GM12878 (cell line): ENCODE measurements around the gene ABHD3. TPM values are rescaled to one million over a fixed set of nuclear protein-coding genes. Genes with fewer than 3 reads are reported as not detected.

Source experiments
- EED ChIP-seq: sonication (generic); IDR thresholded peaks from 2 replicates; pipeline ENCODE4 v1.6.1; 2016; ENCODE audit warnings: antibody characterized with exemption, low read depth
- GABPA ChIP-seq: IDR thresholded peaks from 2 replicates; pipeline ENCODE4 v1.6.1; 2014; ENCODE audit warnings: antibody characterized with exemption, low read depth, mild to moderate bottlenecking, inconsistent platforms
- HDAC2 ChIP-seq: fragments of 200-600 bp; sonication (generic); IDR thresholded peaks from 2 replicates; pipeline ENCODE4 v1.6.1; 2017
- MEF2B ChIP-seq: fragments of 450-650 bp; IDR thresholded peaks from 2 replicates; pipeline ENCODE4 v1.6.1; 2018; ENCODE audit warnings: mild to moderate bottlenecking, moderate library complexity; ENCODE audit not compliant: partially characterized antibody, poor library complexity, severe bottlenecking
- MTA2 ChIP-seq: fragments of 450-650 bp; IDR thresholded peaks from 2 replicates; pipeline ENCODE4 v1.6.1; 2016; ENCODE audit warnings: low read depth, mild to moderate bottlenecking, moderate library complexity
- MYC ChIP-seq: IDR thresholded peaks from 2 replicates; pipeline ENCODE4 v1.6.1; 2011; ENCODE audit warnings: mild to moderate bottlenecking, low read length, moderate library complexity, inconsistent platforms; ENCODE audit not compliant: insufficient read depth, insufficient replicate concordance, insufficient read length, severe bottlenecking
- PML ChIP-seq: IDR thresholded peaks from 2 replicates; pipeline ENCODE4 v1.6.1; 2012; ENCODE audit warnings: low read length, inconsistent platforms
- POLR2A ChIP-seq: IDR thresholded peaks from 2 replicates; pipeline ENCODE4 v1.6.1; 2011; ENCODE audit warnings: low read depth, mild to moderate bottlenecking, low read length
- POLR2AphosphoS5 ChIP-seq: IDR thresholded peaks from 2 replicates; pipeline ENCODE4 v1.6.1; 2011; ENCODE audit warnings: mild to moderate bottlenecking, low read length, inconsistent platforms
- RAD21 ChIP-seq: IDR thresholded peaks from 2 replicates; pipeline ENCODE4 v1.6.1; 2011; ENCODE audit warnings: mild to moderate bottlenecking, low read depth, low read length, moderate library complexity; ENCODE audit not compliant: insufficient read depth
- RBBP5 ChIP-seq: fragments of 200-600 bp; sonication (generic); conservative IDR thresholded peaks from 2 replicates; pipeline ENCODE4 v1.6.1; 2016
- RCOR1 ChIP-seq: conservative IDR thresholded peaks from 2 replicates; pipeline ENCODE4 v1.6.1; 2012; ENCODE audit warnings: low read depth, low read length, improper control_type of control experiment
- SRF ChIP-seq, 2 experiments: IDR thresholded peaks; 2 replicates each; pipeline ENCODE4 v1.6.1; 2011; ENCODE audit warnings: low read depth in 2 of 2, low read length in 2 of 2, mild to moderate bottlenecking in 1 of 2, moderate library complexity in 1 of 2
- STAT1 ChIP-seq: fragments of 450-650 bp; conservative IDR thresholded peaks from 2 replicates; pipeline ENCODE4 v1.6.1; 2014; ENCODE audit warnings: antibody characterized with exemption, mild to moderate bottlenecking
- STAT3 ChIP-seq: IDR thresholded peaks from 2 replicates; pipeline ENCODE4 v1.6.1; 2011; ENCODE audit warnings: low read depth, low read length, improper control_type of control experiment
- TARDBP ChIP-seq: IDR thresholded peaks from 2 replicates; pipeline ENCODE4 v1.6.1; 2016; ENCODE audit warnings: borderline replicate concordance
- ZNF207 ChIP-seq: fragments of 450-650 bp; IDR thresholded peaks from 2 replicates; pipeline ENCODE4 v1.6.1; 2014; ENCODE audit warnings: antibody characterized with exemption, mild to moderate bottlenecking, borderline replicate concordance
- ZSCAN29 ChIP-seq: fragments of 450-650 bp; IDR thresholded peaks from 2 replicates; pipeline ENCODE4 v1.6.1; 2017; ENCODE audit warnings: mild to moderate bottlenecking, moderate library complexity
- polyA plus RNA-seq, 11 experiments: library from polyadenylated mRNA; depleted of rRNA in 4 of 11; unstranded in 6 of 11; stranded (reverse) in 5 of 11; fragments of >200 nt; fragmentation: Nextera tagmentation in 4 of 11; fragmentation: Illumina TruSeq in 1 of 11; extraction: Ambion mirVana in 4 of 11; extraction: Trizol in 1 of 11; gene quantifications; 1 replicate in 1 of 11; 2 replicates in 10 of 11; pipeline versions ENCODE4 v1.2.1 to v1.2.3, GENCODE V29; 2011 to 2016; ENCODE audit warnings: inconsistent platforms in 2 of 11, missing spikeins in 2 of 11, low read depth in 1 of 11
- total RNA-seq, 4 experiments: library from RNA; depleted of rRNA in 3 of 4; stranded (reverse); fragments of >200 nt in 3 of 4; fragmentation: Illumina TruSeq in 1 of 4; extraction: Trizol in 1 of 4; gene quantifications; 2 replicates each; pipeline versions ENCODE4 v1.2.1 to v1.2.3, GENCODE V29; 2013 to 2021
- TF ChIP-seq, protein P1 (sequence below): fragments of 450-650 bp; IDR thresholded peaks from 2 replicates; pipeline ENCODE4 v1.6.1; 2018; ENCODE audit warnings: mild to moderate bottlenecking, low read depth, moderate library complexity; ENCODE audit not compliant: partially characterized antibody
- TF ChIP-seq, protein P2 (sequence below): fragments of 450-650 bp; IDR thresholded peaks from 2 replicates; pipeline ENCODE4 v1.6.1; 2017; ENCODE audit warnings: low read depth, mild to moderate bottlenecking, moderate library complexity
- TF ChIP-seq, protein P3 (sequence below): IDR thresholded peaks from 2 replicates; pipeline ENCODE4 v1.6.1; 2012; ENCODE audit warnings: low read depth, low read length, improper control_type of control experiment
- TF ChIP-seq, protein P4 (sequence below): fragments of 450-650 bp; formaldehyde crosslinking; IDR thresholded peaks from 2 replicates; pipeline ENCODE4 v1.4.0; 2022; ENCODE audit warnings: mild to moderate bottlenecking, moderate library complexity

The ABHD3 gene
- total and polyA plus RNA-seq, 10 of the 15 experiments (the other 5 are each of a cell fraction or from before 2014, with no cell fraction given) = 4.9 to 49.8 (median 18.3) TPM

DNA sequence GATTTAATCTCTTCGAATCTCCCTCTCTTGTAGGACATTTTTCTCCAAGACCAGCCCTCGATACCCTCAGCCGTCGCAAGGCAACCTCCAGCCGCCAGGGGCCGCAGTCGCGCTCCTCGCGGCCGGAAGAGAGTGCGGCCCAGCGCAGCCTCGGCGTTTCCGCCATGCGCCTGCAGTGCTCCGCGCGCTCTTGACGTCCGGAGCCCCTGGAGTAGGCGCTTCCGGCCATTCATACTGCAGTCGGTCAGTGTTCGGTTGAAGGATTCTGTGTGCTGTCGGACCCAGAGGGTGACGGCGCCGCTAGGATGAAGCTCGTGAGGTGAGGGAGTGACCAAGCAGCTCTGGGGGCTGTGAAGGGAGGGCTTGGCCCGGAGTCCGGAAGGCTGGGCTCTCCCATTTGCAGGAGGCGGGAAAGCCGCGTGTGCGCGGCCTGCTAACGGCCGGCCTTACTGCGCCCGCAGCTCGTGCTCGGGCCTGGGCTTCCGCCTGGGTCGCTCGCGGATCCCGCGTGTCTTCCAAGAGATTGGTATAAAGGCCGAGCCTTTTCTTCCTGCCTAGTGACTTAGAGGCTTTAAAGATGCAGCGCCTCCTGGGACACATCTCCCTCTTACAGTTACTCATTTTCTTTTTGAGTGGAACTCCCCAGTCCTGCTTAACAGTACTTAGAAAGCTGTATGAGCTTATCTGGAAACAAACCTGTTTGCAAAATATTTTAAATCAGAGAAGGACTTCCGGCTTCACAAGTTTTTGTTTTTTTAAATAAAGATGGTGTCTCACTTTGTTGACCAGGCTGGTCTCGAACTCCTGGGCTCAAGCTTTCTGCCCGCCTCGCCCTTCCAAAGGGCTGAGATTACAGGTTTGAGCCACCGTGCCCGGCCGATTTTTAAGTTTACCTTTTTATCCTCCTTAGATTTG is 92.2 kb downstream of the ABHD3 start, which contains the start of gene SNRPD1 (continued):
- TF ChIP-seq, protein P1, sequence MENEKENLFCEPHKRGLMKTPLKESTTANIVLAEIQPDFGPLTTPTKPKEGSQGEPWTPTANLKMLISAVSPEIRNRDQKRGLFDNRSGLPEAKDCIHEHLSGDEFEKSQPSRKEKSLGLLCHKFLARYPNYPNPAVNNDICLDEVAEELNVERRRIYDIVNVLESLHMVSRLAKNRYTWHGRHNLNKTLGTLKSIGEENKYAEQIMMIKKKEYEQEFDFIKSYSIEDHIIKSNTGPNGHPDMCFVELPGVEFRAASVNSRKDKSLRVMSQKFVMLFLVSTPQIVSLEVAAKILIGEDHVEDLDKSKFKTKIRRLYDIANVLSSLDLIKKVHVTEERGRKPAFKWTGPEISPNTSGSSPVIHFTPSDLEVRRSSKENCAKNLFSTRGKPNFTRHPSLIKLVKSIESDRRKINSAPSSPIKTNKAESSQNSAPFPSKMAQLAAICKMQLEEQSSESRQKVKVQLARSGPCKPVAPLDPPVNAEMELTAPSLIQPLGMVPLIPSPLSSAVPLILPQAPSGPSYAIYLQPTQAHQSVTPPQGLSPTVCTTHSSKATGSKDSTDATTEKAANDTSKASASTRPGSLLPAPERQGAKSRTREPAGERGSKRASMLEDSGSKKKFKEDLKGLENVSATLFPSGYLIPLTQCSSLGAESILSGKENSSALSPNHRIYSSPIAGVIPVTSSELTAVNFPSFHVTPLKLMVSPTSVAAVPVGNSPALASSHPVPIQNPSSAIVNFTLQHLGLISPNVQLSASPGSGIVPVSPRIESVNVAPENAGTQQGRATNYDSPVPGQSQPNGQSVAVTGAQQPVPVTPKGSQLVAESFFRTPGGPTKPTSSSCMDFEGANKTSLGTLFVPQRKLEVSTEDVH = peak; percentile 77
- TF ChIP-seq TARDBP = peak; percentile 78; the same call in 1 of the 2 replicates
- TF ChIP-seq RCOR1 = 0 out of 2 replicates have a peak, but pooled peaks have one; percentile 43
- TF ChIP-seq, protein P2, sequence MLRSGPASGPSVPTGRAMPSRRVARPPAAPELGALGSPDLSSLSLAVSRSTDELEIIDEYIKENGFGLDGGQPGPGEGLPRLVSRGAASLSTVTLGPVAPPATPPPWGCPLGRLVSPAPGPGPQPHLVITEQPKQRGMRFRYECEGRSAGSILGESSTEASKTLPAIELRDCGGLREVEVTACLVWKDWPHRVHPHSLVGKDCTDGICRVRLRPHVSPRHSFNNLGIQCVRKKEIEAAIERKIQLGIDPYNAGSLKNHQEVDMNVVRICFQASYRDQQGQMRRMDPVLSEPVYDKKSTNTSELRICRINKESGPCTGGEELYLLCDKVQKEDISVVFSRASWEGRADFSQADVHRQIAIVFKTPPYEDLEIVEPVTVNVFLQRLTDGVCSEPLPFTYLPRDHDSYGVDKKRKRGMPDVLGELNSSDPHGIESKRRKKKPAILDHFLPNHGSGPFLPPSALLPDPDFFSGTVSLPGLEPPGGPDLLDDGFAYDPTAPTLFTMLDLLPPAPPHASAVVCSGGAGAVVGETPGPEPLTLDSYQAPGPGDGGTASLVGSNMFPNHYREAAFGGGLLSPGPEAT = peak; percentile 81
- TF ChIP-seq MTA2 = no peak
- TF ChIP-seq STAT1 = peak; percentile 75; the same call in 1 of the 2 replicates
- TF ChIP-seq RAD21 = peak; percentile 43
- TF ChIP-seq MEF2B = no peak
- no peak for TF ChIP-seq RBBP5
- peak; percentile 90 for TF ChIP-seq ZNF207
- peak; percentile 96 for TF ChIP-seq MYC
- TF ChIP-seq, protein P3, sequence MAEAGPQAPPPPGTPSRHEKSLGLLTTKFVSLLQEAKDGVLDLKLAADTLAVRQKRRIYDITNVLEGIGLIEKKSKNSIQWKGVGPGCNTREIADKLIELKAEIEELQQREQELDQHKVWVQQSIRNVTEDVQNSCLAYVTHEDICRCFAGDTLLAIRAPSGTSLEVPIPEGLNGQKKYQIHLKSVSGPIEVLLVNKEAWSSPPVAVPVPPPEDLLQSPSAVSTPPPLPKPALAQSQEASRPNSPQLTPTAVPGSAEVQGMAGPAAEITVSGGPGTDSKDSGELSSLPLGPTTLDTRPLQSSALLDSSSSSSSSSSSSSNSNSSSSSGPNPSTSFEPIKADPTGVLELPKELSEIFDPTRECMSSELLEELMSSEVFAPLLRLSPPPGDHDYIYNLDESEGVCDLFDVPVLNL = peak; percentile 50
- peak; percentile 98 for TF ChIP-seq POLR2A
- peak in 1 of 2 experiments; percentile 8; a peak in 1 of 4 replicates for TF ChIP-seq SRF (IDR thresholded peaks at IDR 0.05; ENCODE audit: low read depth in 2 of 2, low read length in 2 of 2)
- no peak for TF ChIP-seq EED
- TF ChIP-seq, protein P4, sequence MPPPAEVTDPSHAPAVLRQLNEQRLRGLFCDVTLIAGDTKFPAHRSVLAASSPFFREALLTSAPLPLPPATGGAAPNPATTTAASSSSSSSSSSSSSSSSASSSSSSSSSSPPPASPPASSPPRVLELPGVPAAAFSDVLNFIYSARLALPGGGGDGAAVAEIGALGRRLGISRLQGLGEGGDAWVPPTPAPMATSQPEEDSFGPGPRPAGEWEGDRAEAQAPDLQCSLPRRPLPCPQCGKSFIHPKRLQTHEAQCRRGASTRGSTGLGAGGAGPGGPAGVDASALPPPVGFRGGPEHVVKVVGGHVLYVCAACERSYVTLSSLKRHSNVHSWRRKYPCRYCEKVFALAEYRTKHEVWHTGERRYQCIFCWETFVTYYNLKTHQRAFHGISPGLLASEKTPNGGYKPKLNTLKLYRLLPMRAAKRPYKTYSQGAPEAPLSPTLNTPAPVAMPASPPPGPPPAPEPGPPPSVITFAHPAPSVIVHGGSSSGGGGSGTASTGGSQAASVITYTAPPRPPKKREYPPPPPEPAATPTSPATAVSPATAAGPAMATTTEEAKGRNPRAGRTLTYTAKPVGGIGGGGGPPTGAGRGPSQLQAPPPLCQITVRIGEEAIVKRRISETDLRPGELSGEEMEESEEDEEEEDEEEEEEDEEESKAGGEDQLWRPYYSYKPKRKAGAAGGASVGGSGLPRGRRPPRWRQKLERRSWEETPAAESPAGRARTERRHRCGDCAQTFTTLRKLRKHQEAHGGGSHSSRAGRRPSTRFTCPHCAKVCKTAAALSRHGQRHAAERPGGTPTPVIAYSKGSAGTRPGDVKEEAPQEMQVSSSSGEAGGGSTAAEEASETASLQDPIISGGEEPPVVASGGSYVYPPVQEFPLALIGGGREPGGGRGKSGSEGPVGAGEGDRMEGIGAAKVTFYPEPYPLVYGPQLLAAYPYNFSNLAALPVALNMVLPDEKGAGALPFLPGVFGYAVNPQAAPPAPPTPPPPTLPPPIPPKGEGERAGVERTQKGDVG (CRISPR knock-in tag) = no peak
- TF ChIP-seq POLR2AphosphoS5 = peak; percentile 98
- TF ChIP-seq GABPA = peak; percentile 93
- TF ChIP-seq STAT3 = no peak
- no peak for TF ChIP-seq HDAC2
- TF ChIP-seq PML = peak; percentile 96
- no peak for TF ChIP-seq ZSCAN29
